Nephron progenitor cell (in vitro differentiated cells): ENCODE measurements around the gene PGRMC1.

Experiments
- DNase-seq: peaks from one replicate; pipeline ENCODE4 v3.0.0; 2021
- H3K27ac Mint-ChIP-seq: 2 replicates; pipeline ENCODE4 v1.8.0; 2021; ENCODE audit warnings: mild to moderate bottlenecking, moderate library complexity, mixed read lengths
- H3K27me3 Mint-ChIP-seq: 2 replicates; pipeline ENCODE4 v1.8.0; 2021; ENCODE audit warnings: mild to moderate bottlenecking, low read depth, mixed read lengths; ENCODE audit not compliant: poor library complexity
- H3K36me3 Mint-ChIP-seq: 2 replicates; pipeline ENCODE4 v1.8.0; 2021; ENCODE audit warnings: low read depth, mixed read lengths
- H3K4me1 Mint-ChIP-seq: 2 replicates; pipeline ENCODE4 v1.8.0; 2021; ENCODE audit warnings: mixed read lengths
- H3K4me3 Mint-ChIP-seq: 2 replicates; pipeline ENCODE4 v1.8.0; 2021; ENCODE audit warnings: mild to moderate bottlenecking, moderate library complexity, mixed read lengths
- H3K9me3 Mint-ChIP-seq: 2 replicates; pipeline ENCODE4 v1.8.0; 2021; ENCODE audit warnings: mild to moderate bottlenecking, moderate library complexity, mixed read lengths
- TF ChIP-seq, protein P1 (sequence below): fragments of 200-600 bp; sonication (generic); IDR thresholded peaks from 2 replicates; pipeline ENCODE4 v1.5.0; 2021; ENCODE audit warnings: antibody characterized with exemption

The PGRMC1 gene

DNA sequence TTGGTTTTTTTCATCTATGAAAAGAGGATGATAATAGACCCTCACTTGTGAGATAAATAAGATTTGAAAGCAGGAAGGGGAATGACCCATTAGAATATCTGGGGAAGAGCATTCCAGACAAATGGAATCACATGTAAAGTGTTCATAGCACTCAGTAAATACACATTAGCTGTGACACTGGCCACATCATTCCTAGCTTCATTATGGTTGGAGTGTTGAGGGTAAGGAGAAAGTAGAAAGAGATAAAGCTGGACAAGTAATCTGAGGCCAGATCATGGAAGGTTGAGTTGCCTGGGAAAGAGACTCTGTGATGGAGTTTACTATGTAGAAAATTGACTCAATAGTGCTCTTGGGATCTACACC lies 6.9 kb upstream of the PGRMC1 start:
- TF ChIP-seq, protein P1, sequence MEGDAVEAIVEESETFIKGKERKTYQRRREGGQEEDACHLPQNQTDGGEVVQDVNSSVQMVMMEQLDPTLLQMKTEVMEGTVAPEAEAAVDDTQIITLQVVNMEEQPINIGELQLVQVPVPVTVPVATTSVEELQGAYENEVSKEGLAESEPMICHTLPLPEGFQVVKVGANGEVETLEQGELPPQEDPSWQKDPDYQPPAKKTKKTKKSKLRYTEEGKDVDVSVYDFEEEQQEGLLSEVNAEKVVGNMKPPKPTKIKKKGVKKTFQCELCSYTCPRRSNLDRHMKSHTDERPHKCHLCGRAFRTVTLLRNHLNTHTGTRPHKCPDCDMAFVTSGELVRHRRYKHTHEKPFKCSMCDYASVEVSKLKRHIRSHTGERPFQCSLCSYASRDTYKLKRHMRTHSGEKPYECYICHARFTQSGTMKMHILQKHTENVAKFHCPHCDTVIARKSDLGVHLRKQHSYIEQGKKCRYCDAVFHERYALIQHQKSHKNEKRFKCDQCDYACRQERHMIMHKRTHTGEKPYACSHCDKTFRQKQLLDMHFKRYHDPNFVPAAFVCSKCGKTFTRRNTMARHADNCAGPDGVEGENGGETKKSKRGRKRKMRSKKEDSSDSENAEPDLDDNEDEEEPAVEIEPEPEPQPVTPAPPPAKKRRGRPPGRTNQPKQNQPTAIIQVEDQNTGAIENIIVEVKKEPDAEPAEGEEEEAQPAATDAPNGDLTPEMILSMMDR = no peak
- H3K9me3 Mint-ChIP-seq = peaks cover 32% of the 10 kb centered on the region
- peaks cover 4% of the 10 kb centered on the region for H3K27me3 Mint-ChIP-seq
- H3K27ac Mint-ChIP-seq = no peak overlapping the region
- H3K4me1 Mint-ChIP-seq = no peaks in the 10 kb centered on the region
- no peak overlapping the region for H3K4me3 Mint-ChIP-seq
- no peaks in the 10 kb centered on the region for H3K36me3 Mint-ChIP-seq
- DNase-seq = no peak

DNA sequence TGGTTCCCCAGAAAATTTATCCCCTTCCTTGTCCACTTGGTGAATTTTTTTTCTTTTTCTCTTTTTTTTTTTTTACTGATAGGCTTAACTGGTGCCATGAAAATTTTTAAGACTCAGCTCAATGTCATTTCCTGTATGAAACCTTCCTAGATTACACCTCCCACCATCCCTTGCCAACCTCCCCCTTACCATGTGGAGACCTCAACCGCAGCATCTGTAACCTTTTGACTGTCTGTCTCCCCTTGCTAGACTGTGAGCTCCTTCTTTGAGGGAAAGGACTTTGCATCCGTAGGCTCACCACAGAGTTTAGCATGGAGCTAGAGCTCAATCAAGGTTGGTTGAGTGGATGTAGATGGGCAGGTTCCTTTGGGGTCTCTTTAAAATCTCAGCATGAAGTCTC lies 5.2 kb upstream of the PGRMC1 start:
- TF ChIP-seq, protein P1 = no peak
- H3K27ac Mint-ChIP-seq = peak overlapping the region; percentile 14
- H3K4me3 Mint-ChIP-seq = no peak overlapping the region
- H3K4me1 Mint-ChIP-seq = peaks cover 13% of the 10 kb centered on the region
- no peak for DNase-seq
- H3K27me3 Mint-ChIP-seq = peaks cover 4% of the 10 kb centered on the region
- H3K36me3 Mint-ChIP-seq = no peaks in the 10 kb centered on the region
- peaks cover 45% of the 10 kb centered on the region for H3K9me3 Mint-ChIP-seq

DNA sequence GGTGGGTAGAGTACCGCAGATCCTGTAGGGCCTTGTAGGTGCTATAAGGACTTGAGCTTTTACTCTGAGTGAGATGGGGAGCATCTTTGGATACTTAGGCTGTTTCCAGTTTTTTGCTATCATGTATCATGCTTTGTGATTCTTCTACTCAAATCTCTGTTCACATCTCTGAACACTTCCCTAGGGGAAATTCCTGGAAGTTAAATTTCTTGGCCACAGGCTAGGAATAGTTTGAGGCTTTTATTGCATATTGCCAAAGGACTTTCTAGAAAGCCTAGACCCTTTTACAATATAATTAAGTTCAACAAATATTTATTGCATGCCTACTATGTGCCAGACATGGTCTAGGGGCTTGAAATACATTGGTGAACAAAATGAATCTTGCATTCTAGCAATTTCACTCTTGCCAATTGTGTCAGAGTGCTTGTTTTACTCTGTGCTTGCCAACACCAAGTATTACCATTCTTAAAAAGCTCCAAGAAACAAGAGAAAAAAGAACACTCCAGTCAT lies 4.1 kb upstream of the PGRMC1 start:
- peaks cover 13% of the 10 kb centered on the region for H3K4me1 Mint-ChIP-seq
- H3K27ac Mint-ChIP-seq = no peak overlapping the region
- H3K9me3 Mint-ChIP-seq = peaks cover 39% of the 10 kb centered on the region
- no peaks in the 10 kb centered on the region for H3K36me3 Mint-ChIP-seq
- no peak for DNase-seq
- H3K27me3 Mint-ChIP-seq = peaks cover 4% of the 10 kb centered on the region
- TF ChIP-seq, protein P1 = no peak
- H3K4me3 Mint-ChIP-seq = no peak overlapping the region

DNA sequence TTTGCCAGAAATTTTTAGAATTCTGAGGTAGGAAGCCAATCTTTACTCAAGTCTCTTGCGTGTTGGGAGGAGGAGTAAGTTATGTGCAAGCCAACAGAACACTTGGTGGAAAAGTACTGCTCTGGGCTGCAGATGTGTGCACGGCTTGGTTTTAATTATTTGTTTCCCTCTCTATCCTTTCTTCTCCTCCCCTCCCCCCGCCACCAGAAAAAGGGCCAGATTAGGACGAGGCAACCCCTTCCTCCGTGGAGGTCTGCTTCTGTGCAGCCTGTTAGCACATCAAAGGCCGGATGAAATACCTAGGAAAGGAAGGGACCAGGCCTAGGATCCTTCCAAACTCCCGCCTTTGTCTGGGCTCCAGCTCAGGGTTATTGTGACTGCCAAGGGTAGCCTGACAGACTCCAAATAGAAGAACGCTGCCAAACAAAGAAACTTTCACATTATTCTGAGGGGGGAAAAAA lies 1.0 kb upstream of the PGRMC1 start:
- H3K4me3 Mint-ChIP-seq = peak overlapping the region; percentile 94
- H3K27me3 Mint-ChIP-seq = no peaks in the 10 kb centered on the region
- DNase-seq = peak; percentile 5
- TF ChIP-seq, protein P1 = no peak
- peaks cover 30% of the 10 kb centered on the region for H3K9me3 Mint-ChIP-seq
- H3K36me3 Mint-ChIP-seq = peaks cover 5% of the 10 kb centered on the region
- peaks cover 34% of the 10 kb centered on the region for H3K4me1 Mint-ChIP-seq
- peak overlapping the region; percentile 96 for H3K27ac Mint-ChIP-seq

DNA sequence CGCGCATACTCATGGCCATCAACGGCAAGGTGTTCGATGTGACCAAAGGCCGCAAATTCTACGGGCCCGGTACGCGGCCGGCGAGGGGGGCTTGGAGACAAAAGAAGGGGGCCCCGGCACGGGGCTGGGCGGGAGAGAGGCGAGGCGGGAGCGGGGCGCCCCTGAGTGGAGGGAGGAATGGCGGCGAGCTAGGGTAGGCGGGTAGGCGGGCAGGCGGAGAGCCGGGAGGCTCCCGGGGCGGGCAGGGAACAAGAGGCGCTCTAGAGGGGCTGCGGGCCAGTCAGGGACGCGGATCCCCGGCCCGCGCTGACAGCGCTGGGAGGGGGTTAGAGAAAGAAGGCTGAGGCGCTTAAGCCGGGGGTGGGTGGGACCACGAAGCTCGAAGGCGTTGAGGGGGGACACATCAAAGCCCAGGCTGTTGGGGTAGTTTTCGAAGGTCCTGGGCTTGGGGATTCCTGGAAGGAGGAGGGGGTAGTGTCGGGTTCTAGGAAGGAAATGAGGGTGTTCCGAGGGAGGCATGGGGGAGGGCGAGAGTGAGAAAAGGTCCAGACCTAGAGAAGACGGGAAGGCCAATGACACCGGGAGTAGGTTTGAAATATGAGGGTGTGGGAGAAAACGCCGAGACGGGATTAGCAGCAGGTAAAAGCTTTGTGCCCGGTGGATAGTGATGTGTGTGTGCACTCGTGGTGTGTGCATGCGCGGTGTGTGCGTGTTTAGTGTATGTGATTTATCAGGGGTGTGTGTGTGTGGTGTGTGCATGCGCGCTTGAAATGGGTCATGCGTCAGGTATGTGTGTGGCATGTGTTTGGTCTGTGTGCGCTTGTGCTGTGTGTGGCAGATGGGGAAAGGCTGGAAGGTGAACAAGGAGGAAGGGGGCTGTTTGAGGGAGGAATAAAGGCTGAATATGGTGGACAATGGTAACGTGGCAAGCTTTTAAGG lies 807 bp downstream of the PGRMC1 start:
- Mint-ChIP-seq H3K4me1 (peaks cover 44% of the 10 kb centered on the region), H3K27ac (peak overlapping the region; percentile 9), H3K36me3 (peaks cover 8% of the 10 kb centered on the region), H3K9me3 (peaks cover 28% of the 10 kb centered on the region), H3K4me3 (peak overlapping the region; percentile 94), H3K27me3 (no peaks in the 10 kb centered on the region)
- TF ChIP-seq, protein P1 = no peak
- DNase-seq = peak; percentile 40
